Measurements from ENCODE around the gene ACAN. TPM values are rescaled to one million over a fixed set of nuclear protein-coding genes. Genes with fewer than 3 reads are reported as not detected.
A peak's percentile ranks its signal among the peaks of the same experiment; 100 is the strongest.

Gene ACAN
- total and polyA plus RNA-seq, 10 of the 15 experiments (the other 5 are each of a cell fraction or from before 2014, with no cell fraction given), result not detected

DNA sequence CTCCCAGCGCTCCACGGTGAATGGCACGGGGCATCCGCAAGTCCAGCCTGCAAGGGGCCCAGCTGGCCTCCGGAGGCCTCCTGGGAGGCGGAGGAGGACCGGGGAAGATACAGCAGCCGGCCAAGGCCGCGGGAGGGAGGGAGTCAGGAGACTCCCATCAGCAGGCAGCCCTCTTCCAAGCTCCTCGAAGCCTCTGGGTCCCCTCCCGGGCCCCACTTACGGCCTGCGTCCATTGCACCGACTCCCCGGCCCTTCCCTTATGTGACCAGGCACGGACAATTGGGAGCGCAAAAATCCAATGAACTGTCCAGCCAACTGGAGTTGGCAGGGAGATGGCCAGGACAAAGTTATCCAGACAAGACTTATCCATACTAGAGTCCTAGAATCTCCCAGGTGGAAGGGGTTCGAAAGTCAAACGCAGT is 109.3 kb downstream of the ACAN start:
- FAIRE-seq (no peak), ATAC-seq (no peak), DNase-seq (ENCODE audit: low read depth, low spot score) (no peak)
- 42% methylated on average over 19 of the region's 20 CpGs for WGBS (ENCODE audit: insufficient coverage, insufficient replicate concordance, low lambda C conversion rate, missing lambda C conversion rate)
- peak overlapping the region; percentile 69 for H3K4me3 ChIP-seq
- H3K9me3 ChIP-seq (replicated peaks; ENCODE audit: control insufficient read depth, insufficient read depth, low read length), result no peaks in the 10 kb centered on the region
- H3K79me2 ChIP-seq (ENCODE audit: control insufficient read depth, insufficient read depth, low read length), result no peaks in the 10 kb centered on the region
- ChIA-PET SMC1A (ENCODE audit: uncharacterized antibody, unreplicated experiment) (interaction anchor here (1.0 kb wide), 1 partner anchor 12 kb away, joined by 3 read pairs; no protein-coding TSS in a partner anchor), POLR2A (no interaction called here), CTCF (interaction anchor here (0.5 to 2.1 kb wide), 3 partner anchors 11 to 92 kb away, joined by 3 to 5 read pairs (median 4); no protein-coding TSS in a partner anchor), RAD21 (ENCODE audit: unreplicated experiment) (no interaction called here)
- H3K4me2 ChIP-seq (ENCODE audit: control insufficient read depth, insufficient read depth), result peak overlapping the region; percentile 96
- H3K4me1 ChIP-seq (ENCODE audit: control insufficient read depth, insufficient read depth, low read length), result no peaks in the 10 kb centered on the region
- H2AFZ ChIP-seq (ENCODE audit: control insufficient read depth, low read depth, low read length), result peak overlapping the region; percentile 71; the same call in 1 of the 2 replicates
- no peak overlapping the region; the same call in 1 of the 2 replicates for H3K9ac ChIP-seq (ENCODE audit: control insufficient read depth, insufficient read depth, low read length)
- in situ Hi-C loops (cut with MboI), result no loop called here
- H3K27ac ChIP-seq (ENCODE audit: control insufficient read depth, insufficient read depth), result no peak overlapping the region
- intact Hi-C loops (cut with micrococcal nuclease; ENCODE audit: unreplicated experiment), result no loop called here
- TF ChIP-seq MTA2 (IDR thresholded peaks at IDR 0.05; ENCODE audit: low read depth), result no peak
- TF ChIP-seq MXI1 (IDR thresholded peaks at IDR 0.05; ENCODE audit: low read depth, low read length), result no peak
- no peak for TF ChIP-seq CREB1 (IDR thresholded peaks at IDR 0.05; ENCODE audit: low read depth)
- TF ChIP-seq NRF1 (conservative IDR thresholded peaks at IDR 0.05; ENCODE audit: low read depth, low read length), result no peak
- TF ChIP-seq, protein P1, sequence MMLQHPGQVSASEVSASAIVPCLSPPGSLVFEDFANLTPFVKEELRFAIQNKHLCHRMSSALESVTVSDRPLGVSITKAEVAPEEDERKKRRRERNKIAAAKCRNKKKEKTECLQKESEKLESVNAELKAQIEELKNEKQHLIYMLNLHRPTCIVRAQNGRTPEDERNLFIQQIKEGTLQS (IDR thresholded peaks at IDR 0.05; ENCODE audit: borderline replicate concordance, extremely low read depth, low read depth, low read length), result no peak
- TF ChIP-seq, protein P2, sequence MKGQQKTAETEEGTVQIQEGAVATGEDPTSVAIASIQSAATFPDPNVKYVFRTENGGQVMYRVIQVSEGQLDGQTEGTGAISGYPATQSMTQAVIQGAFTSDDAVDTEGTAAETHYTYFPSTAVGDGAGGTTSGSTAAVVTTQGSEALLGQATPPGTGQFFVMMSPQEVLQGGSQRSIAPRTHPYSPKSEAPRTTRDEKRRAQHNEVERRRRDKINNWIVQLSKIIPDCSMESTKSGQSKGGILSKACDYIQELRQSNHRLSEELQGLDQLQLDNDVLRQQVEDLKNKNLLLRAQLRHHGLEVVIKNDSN (IDR thresholded peaks at IDR 0.05; ENCODE audit: borderline replicate concordance, extremely low read length, insufficient read depth, low read depth, low read length), result no peak
- no peak for TF ChIP-seq SP1 (IDR thresholded peaks at IDR 0.05; ENCODE audit: low read depth, low read length)
- TF ChIP-seq CHD4 (IDR thresholded peaks at IDR 0.05), result no peak
- no peak for TF ChIP-seq GABPA (IDR thresholded peaks at IDR 0.05; ENCODE audit: low read depth)
- no peak for TF ChIP-seq MEF2A (IDR thresholded peaks at IDR 0.05; ENCODE audit: insufficient read depth, low read depth, low read length)
- TF ChIP-seq RBBP5 (conservative IDR thresholded peaks at IDR 0.05), result no peak
- TF ChIP-seq TCF3 (IDR thresholded peaks at IDR 0.05; ENCODE audit: borderline replicate concordance, insufficient read depth, low read depth, low read length), result no peak
- no peak for TF ChIP-seq SRF (IDR thresholded peaks at IDR 0.05; ENCODE audit: low read depth in 2 of 2, low read length in 2 of 2)
- TF ChIP-seq, protein P3, sequence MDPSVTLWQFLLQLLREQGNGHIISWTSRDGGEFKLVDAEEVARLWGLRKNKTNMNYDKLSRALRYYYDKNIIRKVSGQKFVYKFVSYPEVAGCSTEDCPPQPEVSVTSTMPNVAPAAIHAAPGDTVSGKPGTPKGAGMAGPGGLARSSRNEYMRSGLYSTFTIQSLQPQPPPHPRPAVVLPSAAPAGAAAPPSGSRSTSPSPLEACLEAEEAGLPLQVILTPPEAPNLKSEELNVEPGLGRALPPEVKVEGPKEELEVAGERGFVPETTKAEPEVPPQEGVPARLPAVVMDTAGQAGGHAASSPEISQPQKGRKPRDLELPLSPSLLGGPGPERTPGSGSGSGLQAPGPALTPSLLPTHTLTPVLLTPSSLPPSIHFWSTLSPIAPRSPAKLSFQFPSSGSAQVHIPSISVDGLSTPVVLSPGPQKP (IDR thresholded peaks at IDR 0.05; ENCODE audit: low read depth, low read length), result no peak
- TF ChIP-seq, protein P4, sequence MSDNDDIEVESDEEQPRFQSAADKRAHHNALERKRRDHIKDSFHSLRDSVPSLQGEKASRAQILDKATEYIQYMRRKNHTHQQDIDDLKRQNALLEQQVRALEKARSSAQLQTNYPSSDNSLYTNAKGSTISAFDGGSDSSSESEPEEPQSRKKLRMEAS (IDR thresholded peaks at IDR 0.05; ENCODE audit: low read depth, low read length), result no peak
- no peak for TF ChIP-seq ZNF622 (IDR thresholded peaks at IDR 0.05)
- no peak for TF ChIP-seq TBL1XR1 (IDR thresholded peaks at IDR 0.05; ENCODE audit: low read depth, low read length)
- TF ChIP-seq HDGF (IDR thresholded peaks at IDR 0.05), result no peak
- no peak for TF ChIP-seq KDM1A (IDR thresholded peaks at IDR 0.05; ENCODE audit: borderline replicate concordance)
- H3K36me3 ChIP-seq (ENCODE audit: control insufficient read depth in 2 of 2, insufficient read depth in 2 of 2, low read length in 1 of 2), result no peaks in the 10 kb centered on the region
- no peaks in the 10 kb centered on the region for H4K20me1 ChIP-seq (ENCODE audit: control insufficient read depth, insufficient read depth)
- BruUV-seq (replicated peaks), result no TSS peak
- peaks cover 0 to 2% of the 10 kb centered on the region in 2 experiments; a peak in 2 of 4 replicates for H3K27me3 ChIP-seq (replicated peaks in 1 of 2; ENCODE audit: control insufficient read depth in 2 of 2, insufficient read depth in 2 of 2, low read length in 1 of 2)

Measured in GM12878 (cell line).